Neural progenitor cell (in vitro differentiated cells): Measurements from ENCODE around the gene DNAJC18. TPM values are rescaled to one million over a fixed set of nuclear protein-coding genes. Genes with fewer than 3 reads are reported as not detected.

Source experiments
- DNase-seq: peaks from one replicate; pipeline ENCODE4 v3.0.0-alpha.2; 2016; ENCODE audit warnings: low spot score
- H2AFZ ChIP-seq: fragments of 200-600 bp; sonication (generic); replicated peaks from 2 replicates; pipeline ENCODE4 v1.6.1; 2016; ENCODE audit warnings: antibody characterized with exemption
- H3F3A ChIP-seq: fragments of 200-600 bp; sonication (generic); 2 replicates; pipeline ENCODE4 v1.6.1; 2016; ENCODE audit warnings: antibody characterized with exemption, low read depth
- H3K27ac ChIP-seq: fragments of 200-600 bp; sonication (generic); 2 replicates; pipeline ENCODE4 v1.5.1; 2016; ENCODE audit warnings: mild to moderate bottlenecking
- H3K27me3 ChIP-seq: fragments of 200-600 bp; sonication (generic); 2 replicates; pipeline ENCODE4 v1.6.1; 2016; ENCODE audit warnings: mild to moderate bottlenecking, moderate library complexity
- H3K36me3 ChIP-seq: fragments of 200-600 bp; sonication (generic); 2 replicates; pipeline ENCODE4 v1.5.1; 2016
- H3K4me1 ChIP-seq: fragments of 200-600 bp; sonication (generic); 2 replicates; pipeline ENCODE4 v1.6.1; 2016; ENCODE audit warnings: mixed run types
- H3K4me2 ChIP-seq: fragments of 200-600 bp; sonication (generic); 2 replicates; pipeline ENCODE4 v1.6.1; 2016
- H3K4me3 ChIP-seq: fragments of 200-600 bp; sonication (generic); 2 replicates; pipeline ENCODE4 v1.5.1; 2016
- H3K79me2 ChIP-seq: fragments of 200-600 bp; sonication (generic); 2 replicates; pipeline ENCODE4 v1.6.1; 2016; ENCODE audit warnings: low read depth
- H3K9ac ChIP-seq: fragments of 200-600 bp; sonication (generic); 2 replicates; pipeline ENCODE4 v1.6.1; 2016
- H3K9me3 ChIP-seq: fragments of 200-600 bp; sonication (generic); 2 replicates; pipeline ENCODE4 v1.5.1; 2016; ENCODE audit warnings: low read depth
- H4K20me1 ChIP-seq: fragments of 200-600 bp; sonication (generic); 2 replicates; pipeline ENCODE4 v1.6.1; 2016; ENCODE audit warnings: low read depth
- H3K27ac Mint-ChIP-seq: 3 replicates; pipeline ENCODE4 v1.8.0; 2021; ENCODE audit warnings: mixed read lengths
- H3K27me3 Mint-ChIP-seq: 2 replicates; pipeline ENCODE4 v1.8.0; 2022; ENCODE audit warnings: low read depth, mild to moderate bottlenecking, inconsistent platforms, moderate library complexity, mixed read lengths; ENCODE audit not compliant: insufficient read depth
- H3K36me3 Mint-ChIP-seq: 3 replicates; pipeline ENCODE4 v1.8.0; 2021; ENCODE audit warnings: mixed read lengths
- H3K4me1 Mint-ChIP-seq: 3 replicates; pipeline ENCODE4 v1.8.0; 2021; ENCODE audit warnings: mixed read lengths
- H3K4me3 Mint-ChIP-seq: 3 replicates; pipeline ENCODE4 v1.8.0; 2021; ENCODE audit warnings: mild to moderate bottlenecking, moderate library complexity, mixed read lengths
- H3K9me3 Mint-ChIP-seq: 3 replicates; pipeline ENCODE4 v1.8.0; 2020; ENCODE audit warnings: mixed read lengths
- EZH2 ChIP-seq: fragments of 200-600 bp; sonication (generic); IDR thresholded peaks from 2 replicates; pipeline ENCODE4 v1.6.1; 2017; ENCODE audit warnings: antibody characterized with exemption, mild to moderate bottlenecking, moderate library complexity
- EZH2phosphoT487 ChIP-seq: fragments of 200-600 bp; sonication (generic); IDR thresholded peaks from 2 replicates; pipeline ENCODE4 v1.6.1; 2017; ENCODE audit warnings: antibody characterized with exemption
- total RNA-seq: library from RNA; depleted of rRNA; stranded (reverse); fragments of >200 nt; gene quantifications from 2 replicates; pipeline ENCODE4 v1.2.3, GENCODE V29; 2015; ENCODE audit warnings: low replicate concordance
- TF ChIP-seq, protein P1 (sequence below): fragments of 200-600 bp; sonication (generic); IDR thresholded peaks from 2 replicates; pipeline ENCODE4 v1.5.1; 2017; ENCODE audit warnings: antibody characterized with exemption, mild to moderate bottlenecking

DNAJC18 gene
- total RNA-seq, 1 donor from 2014 or later = 21.7 TPM

DNA sequence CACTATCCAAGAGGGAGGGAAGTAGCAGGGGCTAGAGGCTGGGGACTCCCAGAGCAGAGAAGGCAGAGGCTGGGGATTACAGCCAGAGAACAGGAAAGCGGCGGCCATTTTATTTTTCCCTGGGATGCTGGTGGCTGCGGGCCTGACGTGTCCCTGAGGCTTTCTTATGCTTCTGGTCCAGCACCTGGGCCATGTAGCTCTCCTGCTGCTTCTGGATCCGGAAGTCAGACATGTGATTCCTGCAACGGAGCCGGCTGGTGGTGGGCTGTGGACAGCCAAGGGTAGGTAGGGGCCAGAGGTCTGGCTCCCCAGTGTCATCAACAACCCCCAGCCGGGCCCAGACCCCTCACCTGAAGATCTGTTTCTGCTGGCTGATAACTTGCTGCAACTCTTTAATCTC, 42.6 kb downstream of the DNAJC18 start:
- Histone ChIP-seq H3K36me3 (no peaks in the 10 kb centered on the region), H3K27me3 (peaks cover 47% of the 10 kb centered on the region), H3K4me1 (peaks cover 12% of the 10 kb centered on the region), H3K79me2 (no peaks in the 10 kb centered on the region), H4K20me1 (peaks cover 2% of the 10 kb centered on the region), H3K4me2 (no peak overlapping the region), H2AFZ (no peak overlapping the region), H3K4me3 (no peak overlapping the region), H3K27ac (no peak overlapping the region), H3K9ac (no peak overlapping the region), H3F3A (peaks cover 25% of the 10 kb centered on the region), H3K9me3 (no peaks in the 10 kb centered on the region)
- H3K27me3 Mint-ChIP-seq = peaks cover 23% of the 10 kb centered on the region
- H3K4me1 Mint-ChIP-seq = peaks cover 9% of the 10 kb centered on the region
- peaks cover 15% of the 10 kb centered on the region for H3K36me3 Mint-ChIP-seq
- H3K9me3 Mint-ChIP-seq = no peaks in the 10 kb centered on the region
- no peak overlapping the region for H3K4me3 Mint-ChIP-seq
- no peak overlapping the region for H3K27ac Mint-ChIP-seq
- DNase-seq = no peak
- TF ChIP-seq EZH2 (no peak), EZH2phosphoT487 (no peak)
- TF ChIP-seq, protein P1, sequence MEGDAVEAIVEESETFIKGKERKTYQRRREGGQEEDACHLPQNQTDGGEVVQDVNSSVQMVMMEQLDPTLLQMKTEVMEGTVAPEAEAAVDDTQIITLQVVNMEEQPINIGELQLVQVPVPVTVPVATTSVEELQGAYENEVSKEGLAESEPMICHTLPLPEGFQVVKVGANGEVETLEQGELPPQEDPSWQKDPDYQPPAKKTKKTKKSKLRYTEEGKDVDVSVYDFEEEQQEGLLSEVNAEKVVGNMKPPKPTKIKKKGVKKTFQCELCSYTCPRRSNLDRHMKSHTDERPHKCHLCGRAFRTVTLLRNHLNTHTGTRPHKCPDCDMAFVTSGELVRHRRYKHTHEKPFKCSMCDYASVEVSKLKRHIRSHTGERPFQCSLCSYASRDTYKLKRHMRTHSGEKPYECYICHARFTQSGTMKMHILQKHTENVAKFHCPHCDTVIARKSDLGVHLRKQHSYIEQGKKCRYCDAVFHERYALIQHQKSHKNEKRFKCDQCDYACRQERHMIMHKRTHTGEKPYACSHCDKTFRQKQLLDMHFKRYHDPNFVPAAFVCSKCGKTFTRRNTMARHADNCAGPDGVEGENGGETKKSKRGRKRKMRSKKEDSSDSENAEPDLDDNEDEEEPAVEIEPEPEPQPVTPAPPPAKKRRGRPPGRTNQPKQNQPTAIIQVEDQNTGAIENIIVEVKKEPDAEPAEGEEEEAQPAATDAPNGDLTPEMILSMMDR = no peak

DNA sequence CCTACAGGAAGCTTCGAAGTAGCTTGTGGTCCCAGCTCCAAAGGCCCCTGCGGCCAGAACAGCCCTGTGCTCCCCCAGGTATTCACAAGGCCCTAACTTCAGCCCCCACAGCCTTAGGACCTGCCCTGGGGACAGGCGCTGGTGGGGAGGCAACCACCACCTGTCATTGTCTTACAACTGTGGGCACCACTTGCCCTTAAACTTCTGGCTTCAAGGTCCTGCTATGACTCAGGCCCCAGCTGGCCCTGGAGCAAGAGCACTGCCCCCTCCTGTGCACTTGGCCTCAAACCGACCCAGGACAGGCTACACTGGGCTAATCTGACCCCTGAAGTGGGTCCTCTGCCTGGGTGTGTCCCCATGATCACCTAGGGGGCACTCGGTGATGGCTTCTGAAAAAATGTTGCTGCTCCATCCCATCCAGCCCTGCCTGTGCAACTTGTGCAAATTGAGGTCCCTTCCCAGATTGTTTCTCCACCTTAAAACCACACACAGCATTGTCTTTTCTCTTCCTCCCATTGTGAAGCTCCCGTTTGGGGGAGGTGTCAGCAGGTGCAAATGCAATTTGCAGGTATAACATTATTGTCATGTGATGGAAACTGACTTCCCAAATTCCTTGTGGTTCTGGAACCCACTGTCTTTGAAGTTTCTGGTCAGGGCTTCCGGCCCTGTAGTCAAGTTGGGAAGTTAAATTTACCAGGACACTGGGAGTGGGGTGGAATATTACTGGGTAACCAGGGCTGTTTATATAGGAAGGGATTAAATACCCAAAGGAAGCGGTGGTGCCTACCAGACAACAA, 43.3 kb downstream of the DNAJC18 start:
- peaks cover 14% of the 10 kb centered on the region for H3K36me3 Mint-ChIP-seq
- TF ChIP-seq EZH2phosphoT487 (no peak), EZH2 (no peak)
- TF ChIP-seq, protein P1 = no peak
- Histone ChIP-seq H3K4me1 (peaks cover 12% of the 10 kb centered on the region), H3K4me3 (no peak overlapping the region), H3K79me2 (no peaks in the 10 kb centered on the region), H3K27ac (no peak overlapping the region), H3K9ac (no peak overlapping the region), H3K36me3 (no peaks in the 10 kb centered on the region), H3K27me3 (peaks cover 51% of the 10 kb centered on the region), H3F3A (peaks cover 32% of the 10 kb centered on the region), H3K9me3 (no peaks in the 10 kb centered on the region), H3K4me2 (no peak overlapping the region), H4K20me1 (peaks cover 4% of the 10 kb centered on the region), H2AFZ (no peak overlapping the region)
- no peaks in the 10 kb centered on the region for H3K9me3 Mint-ChIP-seq
- peaks cover 24% of the 10 kb centered on the region for H3K27me3 Mint-ChIP-seq
- H3K4me1 Mint-ChIP-seq = peaks cover 12% of the 10 kb centered on the region
- DNase-seq = no peak
- no peak overlapping the region for H3K27ac Mint-ChIP-seq
- H3K4me3 Mint-ChIP-seq = peak overlapping the region; percentile 6

DNA sequence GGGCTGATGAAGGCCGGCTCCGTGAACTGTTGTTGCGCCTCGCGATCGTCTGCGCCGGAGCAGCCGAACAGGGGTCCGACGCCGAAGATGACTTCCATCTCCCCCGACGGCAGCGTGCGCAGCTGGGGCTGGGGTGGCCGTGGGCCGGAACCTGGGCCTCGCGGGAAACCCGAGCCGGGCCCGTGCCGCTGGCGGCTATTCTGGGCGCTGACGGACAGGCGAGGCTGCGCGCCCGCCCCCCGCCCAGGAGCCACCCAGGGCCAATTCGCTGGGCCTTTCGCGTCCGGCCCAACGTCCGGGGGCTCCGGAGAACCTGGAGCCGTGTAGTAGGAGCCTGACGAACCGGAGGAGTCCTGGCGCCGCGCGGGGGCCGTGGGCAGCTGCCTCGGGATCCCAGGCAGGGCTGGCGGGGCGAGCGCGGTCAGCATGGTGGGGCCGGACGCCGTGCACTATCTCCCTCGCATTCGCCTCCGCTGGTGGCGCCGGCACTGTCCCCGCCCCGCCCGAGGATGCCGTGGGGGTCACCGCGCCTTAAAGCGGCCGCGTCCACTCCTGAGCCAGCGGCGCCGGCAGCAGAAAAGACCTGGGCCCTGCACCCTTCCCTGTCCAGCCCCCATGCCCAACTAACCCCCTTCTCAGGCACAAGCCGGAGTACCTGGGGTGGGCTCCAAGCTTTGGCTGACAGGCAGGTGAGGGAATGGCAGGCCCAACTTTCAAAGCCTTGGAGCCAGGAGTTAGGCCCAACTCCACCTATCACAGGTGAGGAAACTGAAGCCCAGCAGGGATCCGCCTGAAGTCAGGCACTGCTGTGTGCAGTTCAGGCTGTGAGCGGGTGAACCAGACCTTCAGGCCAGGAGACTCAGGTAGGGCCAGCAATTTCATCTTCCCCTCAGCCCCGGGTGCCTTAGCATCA, 44.4 kb downstream of the DNAJC18 start, which contains the start of gene PROB1:
Gene PROB1, minus strand, starts transcription at position 451 of the 913 bp plus-strand sequence. Its CDS starts 23 bp downstream, at position 428.
- Mint-ChIP-seq H3K4me3 (peak within 1 kb of the TSS; percentile 6), H3K4me1 (peaks cover 14% of the 10 kb centered on the region), H3K36me3 (peaks cover 14% of the 10 kb centered on the region), H3K27me3 (peaks cover 30% of the 10 kb centered on the region), H3K27ac (no peak within 1 kb of the TSS), H3K9me3 (no peaks in the 10 kb centered on the region)
- Histone ChIP-seq H3K9ac (no peak within 1 kb of the TSS), H3K27ac (no peak within 1 kb of the TSS), H3F3A (peaks cover 36% of the 10 kb centered on the region), H3K27me3 (peaks cover 51% of the 10 kb centered on the region), H3K4me1 (peaks cover 12% of the 10 kb centered on the region), H3K4me3 (peak within 1 kb of the TSS; percentile 46), H3K79me2 (no peaks in the 10 kb centered on the region), H4K20me1 (peaks cover 4% of the 10 kb centered on the region), H3K9me3 (no peaks in the 10 kb centered on the region), H3K36me3 (no peaks in the 10 kb centered on the region), H2AFZ (peak within 1 kb of the TSS; percentile 83), H3K4me2 (peak within 1 kb of the TSS; percentile 82)
- DNase-seq = peak; percentile 32
- TF ChIP-seq EZH2phosphoT487 = peak; percentile 17
- TF ChIP-seq EZH2 = no peak
